IMR-90 (cell line): Measurements from ENCODE around the gene THRB.

Experiments
- BHLHE40 ChIP-seq: fragments of 150-350 bp; IDR thresholded peaks from 2 replicates; pipeline ENCODE4 v1.6.1; 2016; ENCODE audit warnings: mild to moderate bottlenecking, low read depth, low read length
- CEBPB ChIP-seq: IDR thresholded peaks from 2 replicates; pipeline ENCODE4 v1.6.1; 2012; ENCODE audit warnings: low read depth, low read length, improper control_type of control experiment
- CHD1 ChIP-seq: IDR thresholded peaks from 2 replicates; pipeline ENCODE4 v1.6.1; 2012; ENCODE audit warnings: low read depth, low read length, improper control_type of control experiment
- FOS ChIP-seq: fragments of 150-350 bp; IDR thresholded peaks from 2 replicates; pipeline ENCODE4 v1.6.1; 2016; ENCODE audit warnings: low read depth, low read length
- MAFK ChIP-seq: IDR thresholded peaks from 2 replicates; pipeline ENCODE4 v1.6.1; 2012; ENCODE audit warnings: low read depth, low read length, improper control_type of control experiment
- MXI1 ChIP-seq: IDR thresholded peaks from 2 replicates; pipeline ENCODE4 v1.6.1; 2012; ENCODE audit warnings: low read depth, mild to moderate bottlenecking, low read length, moderate library complexity, borderline replicate concordance
- POLR2A ChIP-seq: IDR thresholded peaks from 2 replicates; pipeline ENCODE4 v1.6.1; 2012; ENCODE audit warnings: mild to moderate bottlenecking, low read depth, low read length
- RAD21 ChIP-seq: IDR thresholded peaks from 2 replicates; pipeline ENCODE4 v1.6.1; 2012; ENCODE audit warnings: low read length, improper control_type of control experiment
- RCOR1 ChIP-seq: IDR thresholded peaks from 2 replicates; pipeline ENCODE4 v1.6.1; 2012; ENCODE audit warnings: mild to moderate bottlenecking, low read length, improper control_type of control experiment; ENCODE audit not compliant: insufficient replicate concordance
- RFX5 ChIP-seq: IDR thresholded peaks from 2 replicates; pipeline ENCODE4 v1.8.0; 2012; ENCODE audit warnings: low read depth, mild to moderate bottlenecking, low read length, moderate library complexity
- SMC3 ChIP-seq: fragments of 150-350 bp; IDR thresholded peaks from 2 replicates; pipeline ENCODE4 v1.6.1; 2016; ENCODE audit warnings: low read depth, mild to moderate bottlenecking, antibody characterized with exemption, low read length, moderate library complexity
- TF ChIP-seq, protein P1 (sequence below): conservative IDR thresholded peaks from 2 replicates; pipeline ENCODE4 v1.5.1; 2012; ENCODE audit warnings: mild to moderate bottlenecking, low read depth, low read length, improper control_type of control experiment
- TF ChIP-seq, protein P2 (sequence below): fragments of 150-350 bp; IDR thresholded peaks from 2 replicates; pipeline ENCODE4 v1.6.1; 2017; ENCODE audit warnings: mild to moderate bottlenecking, antibody characterized with exemption, low read length, low read depth

DNA sequence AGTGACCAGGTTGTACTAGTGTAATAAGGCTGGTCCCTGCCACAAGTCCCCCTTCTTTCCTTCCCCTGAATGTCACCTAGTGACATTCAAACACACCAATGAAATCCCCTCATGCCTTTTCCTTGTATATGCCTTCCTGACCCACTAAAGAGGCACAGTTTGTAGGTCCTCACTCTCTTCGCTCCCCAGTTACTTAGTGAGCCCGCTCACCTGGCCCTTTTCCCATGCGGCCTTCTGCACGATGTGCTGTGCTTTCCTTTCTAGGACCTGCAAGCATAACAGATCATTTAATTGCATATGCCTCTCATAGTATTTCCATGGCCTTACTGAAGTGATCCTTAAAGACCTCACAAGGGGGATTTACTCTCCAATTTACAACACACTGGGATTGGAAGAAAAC, 146.3 kb downstream of the THRB start:
- TF ChIP-seq, protein P1, sequence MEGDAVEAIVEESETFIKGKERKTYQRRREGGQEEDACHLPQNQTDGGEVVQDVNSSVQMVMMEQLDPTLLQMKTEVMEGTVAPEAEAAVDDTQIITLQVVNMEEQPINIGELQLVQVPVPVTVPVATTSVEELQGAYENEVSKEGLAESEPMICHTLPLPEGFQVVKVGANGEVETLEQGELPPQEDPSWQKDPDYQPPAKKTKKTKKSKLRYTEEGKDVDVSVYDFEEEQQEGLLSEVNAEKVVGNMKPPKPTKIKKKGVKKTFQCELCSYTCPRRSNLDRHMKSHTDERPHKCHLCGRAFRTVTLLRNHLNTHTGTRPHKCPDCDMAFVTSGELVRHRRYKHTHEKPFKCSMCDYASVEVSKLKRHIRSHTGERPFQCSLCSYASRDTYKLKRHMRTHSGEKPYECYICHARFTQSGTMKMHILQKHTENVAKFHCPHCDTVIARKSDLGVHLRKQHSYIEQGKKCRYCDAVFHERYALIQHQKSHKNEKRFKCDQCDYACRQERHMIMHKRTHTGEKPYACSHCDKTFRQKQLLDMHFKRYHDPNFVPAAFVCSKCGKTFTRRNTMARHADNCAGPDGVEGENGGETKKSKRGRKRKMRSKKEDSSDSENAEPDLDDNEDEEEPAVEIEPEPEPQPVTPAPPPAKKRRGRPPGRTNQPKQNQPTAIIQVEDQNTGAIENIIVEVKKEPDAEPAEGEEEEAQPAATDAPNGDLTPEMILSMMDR: no peak
- TF ChIP-seq RCOR1 (no peak), SMC3 (no peak), RAD21 (no peak), POLR2A (no peak), BHLHE40 (no peak), CEBPB (no peak), CHD1 (no peak), FOS (no peak), MAFK (no peak), MXI1 (no peak), RFX5 (no peak)
- TF ChIP-seq, protein P2, sequence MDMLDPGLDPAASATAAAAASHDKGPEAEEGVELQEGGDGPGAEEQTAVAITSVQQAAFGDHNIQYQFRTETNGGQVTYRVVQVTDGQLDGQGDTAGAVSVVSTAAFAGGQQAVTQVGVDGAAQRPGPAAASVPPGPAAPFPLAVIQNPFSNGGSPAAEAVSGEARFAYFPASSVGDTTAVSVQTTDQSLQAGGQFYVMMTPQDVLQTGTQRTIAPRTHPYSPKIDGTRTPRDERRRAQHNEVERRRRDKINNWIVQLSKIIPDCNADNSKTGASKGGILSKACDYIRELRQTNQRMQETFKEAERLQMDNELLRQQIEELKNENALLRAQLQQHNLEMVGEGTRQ: no peak
